Measurements from ENCODE around the gene RUNX2. TPM values are rescaled to one million over a fixed set of nuclear protein-coding genes. Genes with fewer than 3 reads are reported as not detected.
"Not testable (repeated sequence)": the region's sequence is repeated elsewhere in the genome, so short reads cannot be mapped to it uniquely, and the experiment has no call there.

Gene RUNX2
- total RNA-seq, 1 donor from 2014 or later, result 2.5 TPM

GRCh38 chr6:45461486-45461885 lies 133.4 kb downstream of the RUNX2 start:
- no peak for ATAC-seq

DNA sequence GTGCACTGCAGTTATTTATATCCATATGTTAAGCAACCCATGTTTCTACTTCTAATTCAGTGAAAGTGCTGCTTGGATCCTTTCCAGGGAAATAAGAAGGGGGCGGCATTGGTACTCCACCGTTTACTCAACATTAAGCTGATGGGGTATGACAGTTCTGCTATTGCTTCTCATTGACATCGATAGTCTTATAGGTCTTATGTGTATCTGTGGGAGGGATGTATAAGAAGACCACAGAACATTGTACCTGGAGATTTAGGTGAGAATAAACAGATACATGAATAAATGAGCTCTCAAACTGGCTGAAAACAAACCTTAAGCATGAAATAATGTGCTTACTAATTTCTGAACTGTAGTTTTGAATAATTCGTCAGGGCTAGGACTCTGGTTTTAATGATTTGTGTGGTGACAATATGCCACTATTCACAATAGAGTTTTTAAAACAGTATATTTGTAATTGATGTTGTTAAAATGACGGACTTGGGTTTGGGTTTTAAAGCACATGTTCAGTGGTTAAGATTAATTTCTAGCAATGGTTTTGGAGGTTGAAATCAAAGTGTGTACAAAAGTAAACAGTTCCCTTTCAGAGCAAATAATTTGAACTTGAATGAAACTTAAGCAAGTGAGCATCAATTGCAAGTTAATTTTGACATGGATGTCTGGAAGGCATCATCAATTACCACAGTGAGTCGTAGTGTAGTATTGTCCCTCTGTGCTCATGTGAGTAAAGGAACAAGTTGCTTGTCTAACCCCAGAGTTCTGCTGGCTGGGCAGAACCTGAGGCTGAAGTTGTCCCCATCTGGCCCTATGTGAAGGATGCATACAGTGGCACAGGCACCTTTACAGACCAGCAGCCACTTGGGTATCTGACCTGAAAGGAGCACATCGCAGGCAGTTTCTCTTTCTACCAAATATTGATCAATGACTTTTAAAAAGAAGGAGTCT lies 134.3 kb downstream of the RUNX2 start:
- no peak for ATAC-seq

- no peak for ATAC-seq
These were observed 136.6 kb downstream of the RUNX2 start for GRCh38 chr6:45464685-45465084.

DNA sequence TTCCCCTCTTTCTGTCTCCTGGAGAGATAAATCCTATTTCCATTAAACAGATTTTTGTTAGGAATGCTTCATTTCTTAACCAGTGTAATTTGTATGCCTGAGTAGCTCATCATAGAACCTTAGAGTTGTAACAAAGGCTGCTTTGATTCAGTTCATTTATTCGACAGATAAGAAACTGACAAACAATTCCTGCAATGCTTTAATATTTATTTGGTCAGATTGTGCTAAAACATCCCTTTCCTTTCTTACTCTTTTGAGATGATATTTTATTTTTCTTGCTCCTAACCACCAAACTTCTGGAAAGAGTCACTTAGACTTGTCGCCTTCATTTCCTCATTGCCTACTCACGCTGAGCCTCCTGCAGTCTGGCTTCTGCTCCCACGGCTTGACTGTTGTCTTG lies 138.6 kb downstream of the RUNX2 start:
- ATAC-seq, result no peak

GRCh38 chr6:45467417-45467816 lies 139.3 kb downstream of the RUNX2 start:
- ATAC-seq, result not testable (repeated sequence)

- ATAC-seq, result no peak
These were observed 139.7 kb downstream of the RUNX2 start for GRCh38 chr6:45467853-45468252.

DNA sequence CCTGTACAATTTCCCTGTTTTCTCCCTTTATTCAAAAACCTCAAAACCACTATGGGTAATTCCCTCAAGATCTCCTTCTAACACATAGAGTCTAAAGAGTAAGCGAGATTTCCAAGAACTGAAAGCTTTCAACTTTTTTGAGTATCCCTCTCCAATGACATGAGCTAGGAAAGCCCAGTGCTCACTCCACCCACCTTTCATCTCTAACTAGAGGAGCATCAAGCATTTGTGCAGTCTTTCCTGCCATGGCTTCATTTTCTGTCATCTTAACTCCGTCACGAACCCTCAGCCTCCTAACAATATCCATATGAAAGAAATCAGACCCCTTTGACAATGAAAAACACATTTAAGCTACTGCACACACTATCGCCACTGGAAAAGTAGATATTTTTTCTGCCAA lies 141.5 kb downstream of the RUNX2 start:
- no peak for ATAC-seq

DNA sequence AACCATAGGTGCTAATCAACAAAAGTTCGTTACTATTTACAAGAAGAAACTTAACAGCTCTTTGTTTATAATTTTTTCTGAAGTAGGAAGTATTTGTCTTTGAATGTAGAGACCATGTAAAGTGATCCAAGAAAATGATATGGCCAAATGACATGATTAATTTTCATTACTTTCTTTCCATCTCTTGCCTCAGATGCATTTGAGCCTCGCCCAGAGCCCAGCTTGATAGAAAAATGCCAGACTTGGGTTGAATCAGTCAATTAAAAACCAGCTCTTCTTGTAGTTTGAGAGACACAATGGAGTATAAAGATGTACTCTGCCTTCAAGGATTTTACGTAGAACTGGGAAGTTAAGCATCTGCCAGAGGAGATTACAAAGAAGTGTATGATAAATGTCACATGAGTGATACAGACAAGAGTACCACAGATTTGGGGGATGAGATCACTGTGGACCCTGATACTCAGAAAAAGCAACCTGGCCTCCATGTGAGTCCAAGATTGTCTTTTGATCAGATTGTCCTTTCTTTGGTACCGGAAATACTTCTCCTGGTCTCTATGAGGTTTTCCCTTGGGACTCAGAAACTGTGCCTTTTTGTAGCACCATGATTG lies 142.1 kb downstream of the RUNX2 start:
- no peak for ATAC-seq

DNA sequence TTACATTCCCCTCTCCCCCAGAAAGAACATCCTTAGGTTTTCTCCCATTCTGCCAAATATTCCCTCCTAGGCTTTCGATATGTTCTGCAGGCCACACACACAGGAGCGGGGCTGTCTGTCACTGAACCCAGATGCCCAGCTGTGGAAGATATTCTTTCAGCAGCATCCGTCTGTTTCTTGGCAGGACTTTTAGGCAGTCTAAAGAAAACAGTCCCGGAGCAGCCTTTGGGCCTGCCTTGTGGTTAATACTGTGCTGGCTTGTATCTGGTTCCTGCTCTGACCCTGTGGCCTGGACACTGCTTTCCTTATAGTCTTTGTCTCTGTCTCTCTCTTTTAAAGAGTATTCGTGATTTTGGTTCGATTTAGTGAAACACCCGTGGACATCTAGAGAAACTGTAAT lies 144.3 kb downstream of the RUNX2 start:
- ATAC-seq, result no peak

GRCh38 chr6:45473121-45473993 lies 145.2 kb downstream of the RUNX2 start:
- no peak for ATAC-seq

DNA sequence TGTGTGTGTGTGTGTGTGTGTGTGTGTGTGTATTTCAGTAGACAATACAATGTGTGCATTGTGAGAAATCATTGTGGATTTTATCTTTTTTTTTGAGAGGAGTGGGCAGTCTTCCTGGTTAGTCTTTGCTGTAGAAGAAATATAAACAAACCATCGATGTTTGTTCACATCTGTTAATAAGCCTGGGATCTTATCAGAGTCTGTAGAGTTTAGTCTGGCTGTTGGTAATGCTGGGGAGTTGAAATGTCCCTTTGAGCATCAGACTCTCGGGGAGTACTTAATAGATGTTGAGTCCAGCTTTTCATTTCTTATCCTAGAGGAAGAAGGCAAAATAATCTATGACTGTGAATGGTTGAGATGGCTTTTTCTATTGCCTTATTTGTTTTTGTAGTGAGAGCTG lies 146.2 kb downstream of the RUNX2 start:
- ATAC-seq, result no peak

GRCh38 chr6:45476341-45476740 lies 148.2 kb downstream of the RUNX2 start:
- ATAC-seq, result no peak

DNA sequence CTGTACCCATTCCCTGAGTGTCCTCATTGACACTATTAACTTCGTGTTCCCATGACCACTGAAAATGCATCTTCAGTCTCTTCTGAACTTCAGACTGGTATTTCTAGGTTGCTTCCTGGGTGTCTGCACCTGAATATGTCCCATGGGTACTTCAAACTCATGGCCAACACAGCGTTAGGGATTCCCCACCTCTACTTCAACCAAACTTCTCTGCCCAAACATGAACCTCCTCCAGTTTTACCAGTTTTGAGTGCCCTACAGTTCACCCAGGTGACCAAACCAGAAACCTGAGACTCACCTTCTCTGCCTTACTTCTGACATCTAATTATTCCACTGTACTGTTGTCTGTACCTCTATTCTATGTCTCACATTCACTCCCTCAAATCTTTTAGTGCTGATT lies 149.1 kb downstream of the RUNX2 start:
- ATAC-seq, result peak; percentile 87

GRCh38 chr6:45477790-45478189 lies 149.7 kb downstream of the RUNX2 start:
- peak; percentile 35 for ATAC-seq

- peak; percentile 76 for ATAC-seq
These were observed 150.1 kb downstream of the RUNX2 start for GRCh38 chr6:45478240-45478639.

- peak; percentile 91 for ATAC-seq
These were observed 152.0 kb downstream of the RUNX2 start for GRCh38 chr6:45479834-45480751.

DNA sequence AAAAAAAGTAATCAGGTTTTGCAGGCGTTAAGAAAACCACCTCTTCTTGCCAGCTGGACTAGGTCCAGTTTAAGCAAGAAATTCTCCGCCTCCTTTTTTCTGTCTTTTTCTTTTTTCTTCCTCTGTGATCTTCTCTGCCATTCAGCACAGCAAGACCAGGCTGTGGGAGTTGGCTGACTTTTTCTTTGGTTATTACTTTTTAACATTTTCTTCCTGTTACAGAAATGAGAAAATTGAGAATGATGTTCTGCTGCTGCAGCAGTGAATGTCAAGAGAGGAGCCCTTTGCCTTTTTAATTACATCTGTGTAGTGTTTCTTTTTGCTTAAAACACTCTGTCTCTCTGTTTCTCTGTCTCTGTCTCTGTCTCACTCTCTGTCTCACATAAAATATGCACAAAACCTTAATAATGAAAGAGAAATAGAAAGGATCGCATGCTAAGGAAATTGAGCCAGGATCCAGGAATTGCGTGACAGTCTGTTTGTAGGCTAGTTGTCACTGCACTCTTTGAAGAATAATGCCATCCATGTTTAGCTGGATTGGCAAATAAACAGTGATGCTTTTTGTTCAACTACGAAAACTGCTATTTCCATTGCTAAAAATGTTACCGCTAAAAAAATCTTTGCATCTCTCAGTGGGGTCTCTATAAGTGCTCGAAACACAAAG lies 152.8 kb downstream of the RUNX2 start:
- ATAC-seq, result no peak

- ATAC-seq, result no peak
These were observed 154.9 kb downstream of the RUNX2 start for GRCh38 chr6:45483021-45483420.

DNA sequence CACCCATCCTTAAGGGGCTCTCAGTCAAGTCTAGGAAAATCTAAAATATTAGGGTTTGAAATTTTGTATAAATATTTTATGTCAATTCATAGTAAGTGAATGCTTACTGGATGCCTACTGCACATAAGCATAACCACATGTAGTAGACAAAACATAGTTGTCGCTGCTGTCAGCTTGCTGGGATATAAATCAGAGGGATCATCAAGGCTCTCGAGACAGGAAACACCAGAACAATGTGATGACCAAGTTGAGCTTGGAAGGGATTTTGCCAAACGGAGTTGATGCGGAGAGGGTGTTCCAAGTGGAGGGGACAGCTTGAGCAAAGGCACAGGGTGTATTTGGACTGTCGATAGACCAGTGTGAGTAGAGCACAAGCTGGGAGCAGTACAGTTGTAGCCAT lies 155.4 kb downstream of the RUNX2 start:
- no peak for ATAC-seq

DNA sequence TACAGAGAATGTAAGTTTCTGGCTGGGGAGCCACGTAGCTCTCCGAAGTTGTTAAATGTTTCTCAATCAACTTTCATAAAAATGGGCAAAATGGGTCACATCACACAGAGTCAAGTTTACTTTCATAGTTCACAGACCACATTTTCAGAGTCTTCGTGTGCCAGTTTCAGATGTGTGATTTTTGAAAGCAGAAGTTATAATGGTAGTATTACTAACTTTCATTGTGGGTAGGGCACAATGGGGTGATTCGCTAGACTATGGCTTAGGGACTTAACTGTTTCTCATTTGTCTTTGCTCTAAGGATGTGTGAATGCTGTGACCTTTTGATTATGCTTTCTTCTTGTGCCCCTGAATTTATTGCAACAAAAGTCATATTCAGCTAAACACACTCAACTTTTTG lies 158.6 kb downstream of the RUNX2 start:
- no peak for ATAC-seq

GRCh38 chr6:45487645-45488044 lies 159.5 kb downstream of the RUNX2 start:
- no peak for ATAC-seq
